ENCODE measurements around the gene TIMM50. TPM values are rescaled to one million over a fixed set of nuclear protein-coding genes. Genes with fewer than 3 reads are reported as not detected.

TIMM50 gene
- total and polyA plus RNA-seq, 2 of the 13 experiments (the other 11 are each of a cell fraction or from before 2014, with no cell fraction given) = 91.1 to 92.5 TPM

- TF ChIP-seq, protein P1, sequence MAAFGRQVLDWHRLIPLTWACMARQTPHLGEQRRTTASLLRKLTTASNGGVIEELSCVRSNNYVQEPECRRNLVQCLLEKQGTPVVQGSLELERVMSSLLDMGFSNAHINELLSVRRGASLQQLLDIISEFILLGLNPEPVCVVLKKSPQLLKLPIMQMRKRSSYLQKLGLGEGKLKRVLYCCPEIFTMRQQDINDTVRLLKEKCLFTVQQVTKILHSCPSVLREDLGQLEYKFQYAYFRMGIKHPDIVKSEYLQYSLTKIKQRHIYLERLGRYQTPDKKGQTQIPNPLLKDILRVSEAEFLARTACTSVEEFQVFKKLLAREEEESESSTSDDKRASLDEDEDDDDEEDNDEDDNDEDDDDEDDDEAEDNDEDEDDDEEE (CRISPR knock-in tag; IDR thresholded peaks at IDR 0.05) = peak; percentile 90
- TF ChIP-seq SP5 (CRISPR knock-in tag; IDR thresholded peaks at IDR 0.05; ENCODE audit: borderline replicate concordance, low read depth) (no peak), NR2C2 (CRISPR knock-in tag; IDR thresholded peaks at IDR 0.05; ENCODE audit: borderline replicate concordance) (peak; percentile 44; the same call in 1 of the 2 replicates), STAT6 (CRISPR knock-in tag; IDR thresholded peaks at IDR 0.05; ENCODE audit: borderline replicate concordance) (no peak), TCF12 (IDR thresholded peaks at IDR 0.05) (no peak), TCF12 (CRISPR knock-in tag; IDR thresholded peaks at IDR 0.05) (no peak), IKZF4 (CRISPR knock-in tag; IDR thresholded peaks at IDR 0.05; ENCODE audit: borderline replicate concordance, low read depth, not compliant biosample characterization) (peak; percentile 98), ZNF839 (CRISPR knock-in tag; IDR thresholded peaks at IDR 0.05; ENCODE audit: borderline replicate concordance) (no peak), TARDBP (CRISPR knock-in tag; IDR thresholded peaks at IDR 0.05) (no peak), TP53 (CRISPR knock-in tag; conservative IDR thresholded peaks at IDR 0.05) (peak; percentile 49; the same call in 1 of the 2 replicates), CEBPG (CRISPR knock-in tag; IDR thresholded peaks at IDR 0.05) (no peak), HDAC6 (IDR thresholded peaks at IDR 0.05; ENCODE audit: low read depth, low read length) (no peak), HES4 (CRISPR knock-in tag; IDR thresholded peaks at IDR 0.05; ENCODE audit: borderline replicate concordance) (peak; percentile 96), ZSCAN30 (CRISPR knock-in tag; IDR thresholded peaks at IDR 0.05) (no peak)
- TF ChIP-seq, protein P2, sequence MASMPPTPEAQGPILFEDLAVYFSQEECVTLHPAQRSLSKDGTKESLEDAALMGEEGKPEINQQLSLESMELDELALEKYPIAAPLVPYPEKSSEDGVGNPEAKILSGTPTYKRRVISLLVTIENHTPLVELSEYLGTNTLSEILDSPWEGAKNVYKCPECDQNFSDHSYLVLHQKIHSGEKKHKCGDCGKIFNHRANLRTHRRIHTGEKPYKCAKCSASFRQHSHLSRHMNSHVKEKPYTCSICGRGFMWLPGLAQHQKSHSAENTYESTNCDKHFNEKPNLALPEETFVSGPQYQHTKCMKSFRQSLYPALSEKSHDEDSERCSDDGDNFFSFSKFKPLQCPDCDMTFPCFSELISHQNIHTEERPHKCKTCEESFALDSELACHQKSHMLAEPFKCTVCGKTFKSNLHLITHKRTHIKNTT (CRISPR knock-in tag; IDR thresholded peaks at IDR 0.05) = no peak
- TF ChIP-seq, protein P3, sequence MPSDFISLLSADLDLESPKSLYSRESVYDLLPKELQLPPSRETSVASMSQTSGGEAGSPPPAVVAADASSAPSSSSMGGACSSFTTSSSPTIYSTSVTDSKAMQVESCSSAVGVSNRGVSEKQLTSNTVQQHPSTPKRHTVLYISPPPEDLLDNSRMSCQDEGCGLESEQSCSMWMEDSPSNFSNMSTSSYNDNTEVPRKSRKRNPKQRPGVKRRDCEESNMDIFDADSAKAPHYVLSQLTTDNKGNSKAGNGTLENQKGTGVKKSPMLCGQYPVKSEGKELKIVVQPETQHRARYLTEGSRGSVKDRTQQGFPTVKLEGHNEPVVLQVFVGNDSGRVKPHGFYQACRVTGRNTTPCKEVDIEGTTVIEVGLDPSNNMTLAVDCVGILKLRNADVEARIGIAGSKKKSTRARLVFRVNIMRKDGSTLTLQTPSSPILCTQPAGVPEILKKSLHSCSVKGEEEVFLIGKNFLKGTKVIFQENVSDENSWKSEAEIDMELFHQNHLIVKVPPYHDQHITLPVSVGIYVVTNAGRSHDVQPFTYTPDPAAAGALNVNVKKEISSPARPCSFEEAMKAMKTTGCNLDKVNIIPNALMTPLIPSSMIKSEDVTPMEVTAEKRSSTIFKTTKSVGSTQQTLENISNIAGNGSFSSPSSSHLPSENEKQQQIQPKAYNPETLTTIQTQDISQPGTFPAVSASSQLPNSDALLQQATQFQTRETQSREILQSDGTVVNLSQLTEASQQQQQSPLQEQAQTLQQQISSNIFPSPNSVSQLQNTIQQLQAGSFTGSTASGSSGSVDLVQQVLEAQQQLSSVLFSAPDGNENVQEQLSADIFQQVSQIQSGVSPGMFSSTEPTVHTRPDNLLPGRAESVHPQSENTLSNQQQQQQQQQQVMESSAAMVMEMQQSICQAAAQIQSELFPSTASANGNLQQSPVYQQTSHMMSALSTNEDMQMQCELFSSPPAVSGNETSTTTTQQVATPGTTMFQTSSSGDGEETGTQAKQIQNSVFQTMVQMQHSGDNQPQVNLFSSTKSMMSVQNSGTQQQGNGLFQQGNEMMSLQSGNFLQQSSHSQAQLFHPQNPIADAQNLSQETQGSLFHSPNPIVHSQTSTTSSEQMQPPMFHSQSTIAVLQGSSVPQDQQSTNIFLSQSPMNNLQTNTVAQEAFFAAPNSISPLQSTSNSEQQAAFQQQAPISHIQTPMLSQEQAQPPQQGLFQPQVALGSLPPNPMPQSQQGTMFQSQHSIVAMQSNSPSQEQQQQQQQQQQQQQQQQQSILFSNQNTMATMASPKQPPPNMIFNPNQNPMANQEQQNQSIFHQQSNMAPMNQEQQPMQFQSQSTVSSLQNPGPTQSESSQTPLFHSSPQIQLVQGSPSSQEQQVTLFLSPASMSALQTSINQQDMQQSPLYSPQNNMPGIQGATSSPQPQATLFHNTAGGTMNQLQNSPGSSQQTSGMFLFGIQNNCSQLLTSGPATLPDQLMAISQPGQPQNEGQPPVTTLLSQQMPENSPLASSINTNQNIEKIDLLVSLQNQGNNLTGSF (CRISPR knock-in tag; IDR thresholded peaks at IDR 0.05) = peak; percentile 99
- TF ChIP-seq, protein P4, sequence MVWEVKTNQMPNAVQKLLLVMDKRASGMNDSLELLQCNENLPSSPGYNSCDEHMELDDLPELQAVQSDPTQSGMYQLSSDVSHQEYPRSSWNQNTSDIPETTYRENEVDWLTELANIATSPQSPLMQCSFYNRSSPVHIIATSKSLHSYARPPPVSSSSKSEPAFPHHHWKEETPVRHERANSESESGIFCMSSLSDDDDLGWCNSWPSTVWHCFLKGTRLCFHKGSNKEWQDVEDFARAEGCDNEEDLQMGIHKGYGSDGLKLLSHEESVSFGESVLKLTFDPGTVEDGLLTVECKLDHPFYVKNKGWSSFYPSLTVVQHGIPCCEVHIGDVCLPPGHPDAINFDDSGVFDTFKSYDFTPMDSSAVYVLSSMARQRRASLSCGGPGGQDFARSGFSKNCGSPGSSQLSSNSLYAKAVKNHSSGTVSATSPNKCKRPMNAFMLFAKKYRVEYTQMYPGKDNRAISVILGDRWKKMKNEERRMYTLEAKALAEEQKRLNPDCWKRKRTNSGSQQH (CRISPR knock-in tag; IDR thresholded peaks at IDR 0.05; ENCODE audit: low read depth) = 0 out of 2 replicates have a peak, but pooled peaks have one; percentile 37
These were observed 26.5 kb downstream of the TIMM50 start (continued) for GRCh38 chr19:39506944-39507714.

Data from HepG2 (cell line).